Activated B cell treated with CpG ODN at 0.5 μM for 24 hours (primary cell): Measurements from ENCODE around the gene PTPRCAP. TPM values are rescaled to one million over a fixed set of nuclear protein-coding genes. Genes with fewer than 3 reads are reported as not detected.

Experiments used
- ATAC-seq: fragments of 200-7000 bp; cut with Tn5 transposase; one replicate; pipeline ENCODE4 v1.10.0; 2021; ENCODE audit warnings: low read depth, mild to moderate bottlenecking, moderate library complexity
- CTCF ChIA-PET: fragments of 350-600 bp; sonication (Branson Sonifier 250); formaldehyde crosslinking; loops from one replicate; lab custom pipeline; 2021; ENCODE audit warnings: antibody characterized with exemption; lab: Charles Lee
- POLR2A ChIA-PET: fragments of 350-600 bp; sonication (Branson Sonifier 250); formaldehyde crosslinking; loops from one replicate; lab custom pipeline; 2021; ENCODE audit warnings: antibody characterized with exemption; lab: Charles Lee
- DNase-seq: peaks from one replicate; pipeline ENCODE4 v3.0.0; 2022
- H3K27ac Mint-ChIP-seq: one replicate; pipeline ENCODE4 v1.8.0; 2020; ENCODE audit warnings: mixed read lengths
- H3K27me3 Mint-ChIP-seq: one replicate; pipeline ENCODE4 v1.8.0; 2021; ENCODE audit warnings: mixed read lengths
- H3K36me3 Mint-ChIP-seq: one replicate; pipeline ENCODE4 v1.8.0; 2021; ENCODE audit warnings: low read depth, mixed read lengths
- H3K4me1 Mint-ChIP-seq: one replicate; pipeline ENCODE4 v1.8.0; 2021; ENCODE audit warnings: mixed read lengths
- H3K4me3 Mint-ChIP-seq: one replicate; pipeline ENCODE4 v1.8.0; 2020; ENCODE audit warnings: mild to moderate bottlenecking, mixed read lengths
- H3K9me3 Mint-ChIP-seq: one replicate; pipeline ENCODE4 v1.8.0; 2020; ENCODE audit warnings: mixed read lengths
- intact Hi-C: fragments of 100-400 bp; cut with micrococcal nuclease; formaldehyde crosslinking; loops from one replicate; pipeline ENCODE4 v1.15.1; 2024
- total RNA-seq: library from RNA; stranded (reverse); gene quantifications from 2 replicates; pipeline ENCODE4 v1.2.3, GENCODE V29; 2022
- TF ChIP-seq, protein P1 (sequence below): fragments of 200-600 bp; IDR thresholded peaks from one replicate; pipeline ENCODE4 v1.8.0; 2022; ENCODE audit warnings: antibody characterized with exemption, mild to moderate bottlenecking

Gene PTPRCAP
- total RNA-seq, 1 donor from 2014 or later = 328 TPM

GRCh38 chr11:67400942-67401494, 36.5 kb downstream of the PTPRCAP start:
- ChIA-PET CTCF (interaction anchor here (1.0 to 5.7 kb wide), 21 partner anchors 9 to 107 kb away, joined by 3 to 53 read pairs (median 8); partner anchors contain the start of genes CARNS1, CDK2AP2, PITPNM1 and POLD4), POLR2A (interaction anchor here (0.6 to 17.5 kb wide), 34 partner anchors 10 to 962 kb away, joined by 3 to 693 read pairs (median 8); partner anchors contain the start of genes AIP, ANKRD13D, CARNS1 and CDK2AP2)
- intact Hi-C loops = loop anchor here (1.0 to 5.0 kb wide), 9 partner anchors 10 to 231 kb away; partner anchors contain the start of genes NDUFV1, PTPRCAP, RAD9A and RPS6KB2
- DNase-seq = no peak
- H3K36me3 Mint-ChIP-seq = peaks cover 50% of the 10 kb centered on the region
- peak; percentile 16 for ATAC-seq
- no peaks in the 10 kb centered on the region for H3K9me3 Mint-ChIP-seq
- peaks cover 74% of the 10 kb centered on the region for H3K4me1 Mint-ChIP-seq
- H3K4me3 Mint-ChIP-seq = peak overlapping the region; percentile 86
- H3K27me3 Mint-ChIP-seq = no peaks in the 10 kb centered on the region
- TF ChIP-seq, protein P1, sequence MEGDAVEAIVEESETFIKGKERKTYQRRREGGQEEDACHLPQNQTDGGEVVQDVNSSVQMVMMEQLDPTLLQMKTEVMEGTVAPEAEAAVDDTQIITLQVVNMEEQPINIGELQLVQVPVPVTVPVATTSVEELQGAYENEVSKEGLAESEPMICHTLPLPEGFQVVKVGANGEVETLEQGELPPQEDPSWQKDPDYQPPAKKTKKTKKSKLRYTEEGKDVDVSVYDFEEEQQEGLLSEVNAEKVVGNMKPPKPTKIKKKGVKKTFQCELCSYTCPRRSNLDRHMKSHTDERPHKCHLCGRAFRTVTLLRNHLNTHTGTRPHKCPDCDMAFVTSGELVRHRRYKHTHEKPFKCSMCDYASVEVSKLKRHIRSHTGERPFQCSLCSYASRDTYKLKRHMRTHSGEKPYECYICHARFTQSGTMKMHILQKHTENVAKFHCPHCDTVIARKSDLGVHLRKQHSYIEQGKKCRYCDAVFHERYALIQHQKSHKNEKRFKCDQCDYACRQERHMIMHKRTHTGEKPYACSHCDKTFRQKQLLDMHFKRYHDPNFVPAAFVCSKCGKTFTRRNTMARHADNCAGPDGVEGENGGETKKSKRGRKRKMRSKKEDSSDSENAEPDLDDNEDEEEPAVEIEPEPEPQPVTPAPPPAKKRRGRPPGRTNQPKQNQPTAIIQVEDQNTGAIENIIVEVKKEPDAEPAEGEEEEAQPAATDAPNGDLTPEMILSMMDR = no peak
- peak overlapping the region; percentile 81 for H3K27ac Mint-ChIP-seq

DNA sequence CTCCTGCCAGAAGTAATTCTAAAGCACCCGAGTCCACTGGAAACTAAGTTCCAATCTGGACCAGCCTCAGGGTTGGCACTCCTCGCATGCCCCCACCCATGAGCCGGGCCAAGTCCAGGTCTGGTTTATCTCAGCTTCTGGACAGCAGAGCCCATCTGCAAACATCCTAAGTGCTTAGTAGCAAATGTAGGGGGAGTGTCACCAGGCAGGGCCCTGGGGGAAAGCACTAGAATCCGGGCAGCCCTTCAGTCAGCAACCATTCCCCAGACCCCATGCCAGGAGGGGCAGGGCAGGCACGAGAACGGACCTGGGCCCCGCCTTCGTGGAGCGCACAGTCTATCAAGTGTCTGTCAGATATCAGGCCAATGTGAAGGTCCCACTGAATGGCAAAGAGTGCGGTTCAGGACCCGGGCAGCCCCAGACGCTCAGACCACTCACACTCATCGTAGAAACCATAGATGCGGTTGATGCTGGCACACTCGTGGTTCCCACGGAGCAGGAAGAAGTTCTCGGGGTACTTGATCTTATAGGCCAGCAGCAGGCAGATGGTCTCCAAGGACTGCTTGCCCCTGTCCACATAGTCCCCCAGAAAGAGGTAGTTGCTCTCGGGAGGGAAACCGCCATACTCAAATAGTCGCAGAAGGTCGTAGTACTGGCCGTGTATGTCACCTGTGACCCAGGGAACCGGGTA, 37.1 kb downstream of the PTPRCAP start:
- ATAC-seq (no peak), DNase-seq (no peak)
- H3K4me3 Mint-ChIP-seq = peak overlapping the region; percentile 86
- POLR2A ChIA-PET = interaction anchor here (0.6 to 17.5 kb wide), 25 partner anchors 9 to 243 kb away, joined by 3 to 693 read pairs (median 13); partner anchors contain the start of genes AIP, ANKRD13D, CARNS1 and CDK2AP2
- H3K27me3 Mint-ChIP-seq = no peaks in the 10 kb centered on the region
- TF ChIP-seq, protein P1 = no peak
- H3K4me1 Mint-ChIP-seq = peaks cover 68% of the 10 kb centered on the region
- peaks cover 48% of the 10 kb centered on the region for H3K36me3 Mint-ChIP-seq
- CTCF ChIA-PET = interaction anchor here (1.2 to 5.7 kb wide), 14 partner anchors 9 to 107 kb away, joined by 3 to 53 read pairs (median 10); partner anchors contain the start of genes CDK2AP2, PITPNM1, PTPRCAP and RAD9A
- intact Hi-C loops = loop anchor here (5.0 kb wide), 3 partner anchors 187 to 232 kb away; partner anchors contain the start of gene NDUFV1
- no peaks in the 10 kb centered on the region for H3K9me3 Mint-ChIP-seq
- peak overlapping the region; percentile 81 for H3K27ac Mint-ChIP-seq

GRCh38 chr11:67398661-67399563, 38.6 kb downstream of the PTPRCAP start:
- H3K4me3 Mint-ChIP-seq = no peak overlapping the region
- peaks cover 45% of the 10 kb centered on the region for H3K36me3 Mint-ChIP-seq
- ChIA-PET CTCF (no interaction called here), POLR2A (interaction anchor here (0.6 to 17.5 kb wide), 9 partner anchors 18 to 131 kb away, joined by 3 to 693 read pairs (median 14); partner anchors contain the start of genes AIP, CARNS1, CLCF1 and POLD4)
- no peak overlapping the region for H3K27ac Mint-ChIP-seq
- H3K4me1 Mint-ChIP-seq = peaks cover 57% of the 10 kb centered on the region
- no peak for ATAC-seq
- intact Hi-C loops = no loop called here
- H3K9me3 Mint-ChIP-seq = no peaks in the 10 kb centered on the region
- H3K27me3 Mint-ChIP-seq = no peaks in the 10 kb centered on the region
- DNase-seq = no peak
- TF ChIP-seq, protein P1 = no peak

DNA sequence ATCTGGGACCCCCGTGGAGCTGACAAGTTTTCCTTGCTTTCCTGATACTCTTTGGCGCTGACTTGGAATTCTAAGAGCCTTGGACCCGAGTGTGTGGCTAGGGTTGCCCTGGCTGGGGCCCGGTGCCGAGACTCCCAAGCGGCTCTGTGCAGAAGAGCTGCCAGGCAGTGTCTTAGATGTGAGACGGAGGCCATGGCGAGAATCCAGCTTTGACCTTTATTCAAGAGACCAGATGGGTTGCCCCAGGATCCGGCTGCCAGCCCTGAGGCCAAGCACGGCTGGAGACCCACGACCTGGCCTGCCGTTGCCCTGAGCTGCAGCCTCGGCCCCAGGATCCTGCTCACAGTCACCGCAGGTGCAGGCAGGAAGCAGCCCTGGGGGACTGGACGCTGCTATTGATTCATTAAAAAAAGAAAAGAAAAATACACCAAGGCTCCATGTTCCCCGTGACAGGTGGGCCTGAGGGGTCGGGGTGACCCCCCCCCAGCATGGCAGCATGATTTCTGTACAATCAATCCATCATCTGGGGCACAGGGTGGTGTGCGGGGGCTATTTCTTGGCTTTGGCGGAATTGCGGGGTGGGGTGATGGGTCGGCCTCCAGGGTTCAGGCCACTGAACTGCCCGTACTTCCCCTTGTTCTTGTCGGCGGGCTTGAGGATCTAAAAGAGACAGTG, 39.4 kb downstream of the PTPRCAP start:
- Mint-ChIP-seq H3K27me3 (no peaks in the 10 kb centered on the region), H3K9me3 (no peaks in the 10 kb centered on the region), H3K27ac (no peak overlapping the region), H3K4me3 (no peak overlapping the region), H3K36me3 (peaks cover 46% of the 10 kb centered on the region), H3K4me1 (peaks cover 53% of the 10 kb centered on the region)
- TF ChIP-seq, protein P1 = no peak
- no peak for DNase-seq
- ATAC-seq = no peak
- intact Hi-C loops = no loop called here
- POLR2A ChIA-PET = interaction anchor here (1.0 to 17.5 kb wide), 5 partner anchors 14 to 130 kb away, joined by 3 to 693 read pairs (median 5); partner anchors contain the start of genes POLD4, PTPRCAP and RPS6KB2
- CTCF ChIA-PET = no interaction called here
